SK-N-SH (cell line): Measurements from ENCODE around the gene IFIT5. TPM values are rescaled to one million over a fixed set of nuclear protein-coding genes. Genes with fewer than 3 reads are reported as not detected.

Experiments used
- CTCF ChIA-PET: fragments of 300-600, 350-600 bp; formaldehyde crosslinking; extraction: SDS; loops from one replicate; lab custom pipeline; 2021; lab: Yijun Ruan, JAX
- POLR2A ChIA-PET: fragments of 350-600 bp; sonication (Branson Sonifier 250); formaldehyde crosslinking; extraction: SDS; loops from one replicate; lab custom pipeline; 2020; ENCODE audit warnings: antibody characterized with exemption, inconsistent platforms; lab: Yijun Ruan, JAX
- DNase-seq: peaks from one replicate; pipeline ENCODE4 v3.0.0; 2012
- H2AFZ ChIP-seq: fragments of 200-600 bp; sonication (generic); 2 replicates; pipeline ENCODE4 v1.8.1; 2016; ENCODE audit warnings: antibody characterized with exemption, mild to moderate bottlenecking, low read depth
- H3F3A ChIP-seq: fragments of 200-600 bp; sonication (generic); replicated peaks from 2 replicates; pipeline ENCODE3; 2016; ENCODE audit warnings: antibody characterized with exemption, mild to moderate bottlenecking; ENCODE audit not compliant: insufficient read depth
- H3K27ac ChIP-seq, 2 experiments: fragments of 200-500 bp in 1 of 2; fragments of 200-600 bp in 1 of 2; sonication (Bioruptor generic) in 1 of 2; sonication (generic), shearing (Covaris generic) in 1 of 2; 2 replicates each; pipeline versions ENCODE4 v1.5.1 to v1.6.1; 2014 to 2016; ENCODE audit warnings: low read depth in 2 of 2, inconsistent platforms in 1 of 2, low read length in 1 of 2, mild to moderate bottlenecking in 1 of 2, mixed read lengths in 1 of 2
- H3K27me3 ChIP-seq: fragments of 200-600 bp; sonication (generic), shearing (Covaris generic); 2 replicates; pipeline ENCODE4 v1.6.1; 2016; ENCODE audit warnings: mixed run types; ENCODE audit not compliant: insufficient read depth
- H3K36me3 ChIP-seq, 2 experiments: fragments of 200-500 bp in 1 of 2; fragments of 200-600 bp in 1 of 2; sonication (Bioruptor generic) in 1 of 2; sonication (generic) in 1 of 2; replicated peaks in 1 of 2; 2 replicates each; pipeline versions ENCODE3 to v1.5.1; 2014 to 2016; ENCODE audit warnings: low read length in 1 of 2, mild to moderate bottlenecking in 1 of 2; ENCODE audit not compliant: insufficient read depth in 2 of 2, control insufficient read depth in 1 of 2
- H3K4me1 ChIP-seq, 2 experiments: fragments of 200-500 bp in 1 of 2; fragments of 200-600 bp in 1 of 2; sonication (Bioruptor generic) in 1 of 2; sonication (generic), shearing (Covaris generic) in 1 of 2; 2 replicates each; pipeline versions ENCODE4 v1.5.1 to v1.6.1; 2014 to 2016; ENCODE audit warnings: low read depth in 1 of 2, low read length in 1 of 2, mixed run types in 1 of 2; ENCODE audit not compliant: insufficient read depth in 2 of 2, control insufficient read depth in 1 of 2
- H3K4me2 ChIP-seq: fragments of 200-600 bp; sonication (generic), shearing (Covaris generic); 2 replicates; pipeline ENCODE4 v1.6.1; 2017; ENCODE audit warnings: mixed run types
- H3K4me3 ChIP-seq, 2 experiments: fragments of 200-500 bp in 1 of 2; fragments of 200-600 bp in 1 of 2; sonication (Bioruptor generic) in 1 of 2; sonication (generic), shearing (Covaris generic) in 1 of 2; 2 replicates each; pipeline versions ENCODE4 v1.5.1 to v1.8.1; 2014 to 2016; ENCODE audit warnings: low read depth in 2 of 2, inconsistent platforms in 1 of 2, low read length in 1 of 2, mild to moderate bottlenecking in 1 of 2, mixed read lengths in 1 of 2, moderate library complexity in 1 of 2
- H3K79me2 ChIP-seq: fragments of 200-600 bp; sonication (generic); 2 replicates; pipeline ENCODE4 v1.8.1; 2017; ENCODE audit warnings: mild to moderate bottlenecking; ENCODE audit not compliant: insufficient read depth
- H3K9ac ChIP-seq: fragments of 200-600 bp; sonication (generic); 2 replicates; pipeline ENCODE4 v1.6.1; 2017; ENCODE audit warnings: mixed run types
- H3K9me2 ChIP-seq: fragments of 200-600 bp; sonication (generic); 2 replicates; pipeline ENCODE4 v1.6.1; 2017; ENCODE audit warnings: mixed run types
- H3K9me3 ChIP-seq: fragments of 200-600 bp; sonication (generic); 2 replicates; pipeline ENCODE4 v1.6.1; 2017; ENCODE audit warnings: mixed run types, mild to moderate bottlenecking, moderate library complexity
- H4K20me1 ChIP-seq: fragments of 200-600 bp; sonication (generic); 2 replicates; pipeline ENCODE4 v1.6.1; 2017; ENCODE audit warnings: mild to moderate bottlenecking, mixed run types; ENCODE audit not compliant: insufficient read depth
- CHD2 ChIP-seq: fragments of 150-350 bp; IDR thresholded peaks from 2 replicates; pipeline ENCODE4 v1.6.1; 2018; ENCODE audit warnings: low read length; ENCODE audit not compliant: partially characterized antibody
- EZH2phosphoT487 ChIP-seq: fragments of 200-600 bp; sonication (generic); IDR thresholded peaks from 2 replicates; pipeline ENCODE4 v1.6.1; 2017; ENCODE audit warnings: low read depth, mixed run types, mild to moderate bottlenecking, antibody characterized with exemption, moderate library complexity, borderline replicate concordance
- IRF3 ChIP-seq: fragments of 150-350 bp; IDR thresholded peaks from 2 replicates; pipeline ENCODE4 v1.6.1; 2016; ENCODE audit warnings: mild to moderate bottlenecking, low read depth, low read length
- MEF2A ChIP-seq: IDR thresholded peaks from 2 replicates; pipeline ENCODE4 v1.4.0; 2012; ENCODE audit warnings: low read depth, borderline replicate concordance
- NRF1 ChIP-seq: IDR thresholded peaks from 2 replicates; pipeline ENCODE4 v1.6.1; 2012; ENCODE audit warnings: low read depth, mild to moderate bottlenecking, low read length
- RAD21 ChIP-seq: IDR thresholded peaks from 2 replicates; pipeline ENCODE4 v1.6.1; 2012; ENCODE audit warnings: mild to moderate bottlenecking, low read length
- RFX5 ChIP-seq: IDR thresholded peaks from 2 replicates; pipeline ENCODE4 v1.6.1; 2012; ENCODE audit warnings: mild to moderate bottlenecking, improper control_type of control experiment, low read length
- SIN3A ChIP-seq: IDR thresholded peaks from 2 replicates; pipeline ENCODE4 v1.6.1; 2012; ENCODE audit warnings: low read depth, mild to moderate bottlenecking, low read length, moderate library complexity, borderline replicate concordance
- SMC3 ChIP-seq: IDR thresholded peaks from 2 replicates; pipeline ENCODE4 v1.6.1; 2012; ENCODE audit warnings: low read depth, low read length, improper control_type of control experiment
- USF1 ChIP-seq: IDR thresholded peaks from 2 replicates; pipeline ENCODE4 v1.4.0; 2012; ENCODE audit warnings: low read depth, borderline replicate concordance
- WGBS: methylation state at CpG from one replicate; pipeline ENCODE4 v1.1.6; 2017; ENCODE audit warnings: low lambda C conversion rate; 5-methylcytosine and 5-hydroxymethylcytosine counted together
- polyA plus RNA-seq, 3 experiments: library from polyadenylated mRNA; depleted of rRNA; stranded (reverse); fragments of >200 nt; gene quantifications; 2 replicates each; pipeline ENCODE4 v1.2.3, GENCODE V29; 2012
- TF ChIP-seq, protein P1 (sequence below): fragments of 200-600 bp; sonication (generic); IDR thresholded peaks from 2 replicates; pipeline ENCODE4 v1.6.1; 2017; ENCODE audit warnings: antibody characterized with exemption, mild to moderate bottlenecking, moderate library complexity
- TF ChIP-seq, protein P2 (sequence below): IDR thresholded peaks from 2 replicates; pipeline ENCODE4 v1.4.0; 2012; ENCODE audit warnings: low read depth, borderline replicate concordance
- TF ChIP-seq, protein P3 (sequence below): IDR thresholded peaks from 2 replicates; pipeline ENCODE4 v1.4.0; 2012; ENCODE audit warnings: low read depth
- TF ChIP-seq, protein P4 (sequence below): IDR thresholded peaks from 2 replicates; pipeline ENCODE4 v1.6.1; 2012; ENCODE audit warnings: mild to moderate bottlenecking, low read depth, low read length, moderate library complexity

IFIT5 gene
- polyA plus RNA-seq, 1 of the 3 experiments (the other 2 are of a cell fraction), result 2.7 TPM

GRCh38 chr10:89369156-89370105 is 44.9 kb upstream of the IFIT5 start:
- no peaks in the 10 kb centered on the region for H3K9me3 ChIP-seq
- peak; percentile 35 for DNase-seq
- CTCF ChIA-PET, result interaction anchor here (0.6 to 3.6 kb wide), 33 partner anchors 9 to 355 kb away, joined by 3 to 17 read pairs (median 5); partner anchors contain the start of genes IFIT1 and IFIT1B
- H3K27me3 ChIP-seq, result no peaks in the 10 kb centered on the region
- H3K9ac ChIP-seq, result no peak overlapping the region
- WGBS, result 81% methylated on average over 5 of the region's 5 CpGs
- no peak overlapping the region for H3K27ac ChIP-seq
- no peaks in the 10 kb centered on the region for H4K20me1 ChIP-seq
- H2AFZ ChIP-seq, result no peak overlapping the region
- no peak overlapping the region for H3K4me2 ChIP-seq
- TF ChIP-seq IRF3 (no peak), SMC3 (peak; percentile 70), RAD21 (peak; percentile 73)
- TF ChIP-seq, protein P1, sequence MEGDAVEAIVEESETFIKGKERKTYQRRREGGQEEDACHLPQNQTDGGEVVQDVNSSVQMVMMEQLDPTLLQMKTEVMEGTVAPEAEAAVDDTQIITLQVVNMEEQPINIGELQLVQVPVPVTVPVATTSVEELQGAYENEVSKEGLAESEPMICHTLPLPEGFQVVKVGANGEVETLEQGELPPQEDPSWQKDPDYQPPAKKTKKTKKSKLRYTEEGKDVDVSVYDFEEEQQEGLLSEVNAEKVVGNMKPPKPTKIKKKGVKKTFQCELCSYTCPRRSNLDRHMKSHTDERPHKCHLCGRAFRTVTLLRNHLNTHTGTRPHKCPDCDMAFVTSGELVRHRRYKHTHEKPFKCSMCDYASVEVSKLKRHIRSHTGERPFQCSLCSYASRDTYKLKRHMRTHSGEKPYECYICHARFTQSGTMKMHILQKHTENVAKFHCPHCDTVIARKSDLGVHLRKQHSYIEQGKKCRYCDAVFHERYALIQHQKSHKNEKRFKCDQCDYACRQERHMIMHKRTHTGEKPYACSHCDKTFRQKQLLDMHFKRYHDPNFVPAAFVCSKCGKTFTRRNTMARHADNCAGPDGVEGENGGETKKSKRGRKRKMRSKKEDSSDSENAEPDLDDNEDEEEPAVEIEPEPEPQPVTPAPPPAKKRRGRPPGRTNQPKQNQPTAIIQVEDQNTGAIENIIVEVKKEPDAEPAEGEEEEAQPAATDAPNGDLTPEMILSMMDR, result peak; percentile 81
- TF ChIP-seq, all 33 proteins: peak for 3
- POLR2A ChIA-PET, result interaction anchor here (1.2 kb wide), 1 partner anchor 85 kb away, joined by 3 read pairs; no protein-coding TSS in a partner anchor
- H3K4me1 ChIP-seq, result peaks cover 13 to 15% of the 10 kb centered on the region in 2 experiments
- no peaks in the 10 kb centered on the region for H3K79me2 ChIP-seq
- H3K9me2 ChIP-seq, result no peaks in the 10 kb centered on the region
- no peak overlapping the region for H3K4me3 ChIP-seq
- H3K36me3 ChIP-seq, result no peaks in the 10 kb centered on the region
- peaks cover under 1% of the 10 kb centered on the region for H3F3A ChIP-seq

- Histone ChIP-seq H4K20me1 (no peaks in the 10 kb centered on the region), H3K4me2 (no peak overlapping the region), H3K4me1 (peaks cover 14 to 23% of the 10 kb centered on the region in 2 experiments), H3F3A (peaks cover 4% of the 10 kb centered on the region), H3K9me3 (no peaks in the 10 kb centered on the region), H3K9me2 (no peaks in the 10 kb centered on the region), H3K9ac (no peak overlapping the region), H3K36me3 (no peaks in the 10 kb centered on the region), H3K27ac (no peak overlapping the region), H2AFZ (no peak overlapping the region), H3K79me2 (no peaks in the 10 kb centered on the region), H3K4me3 (no peak overlapping the region), H3K27me3 (no peaks in the 10 kb centered on the region)
- no peak for DNase-seq
- POLR2A ChIA-PET, result no interaction called here
- CTCF ChIA-PET, result interaction anchor here (0.7 kb wide), 1 partner anchor 15 kb away, joined by 3 read pairs; no protein-coding TSS in a partner anchor
- TF ChIP-seq, protein P2, sequence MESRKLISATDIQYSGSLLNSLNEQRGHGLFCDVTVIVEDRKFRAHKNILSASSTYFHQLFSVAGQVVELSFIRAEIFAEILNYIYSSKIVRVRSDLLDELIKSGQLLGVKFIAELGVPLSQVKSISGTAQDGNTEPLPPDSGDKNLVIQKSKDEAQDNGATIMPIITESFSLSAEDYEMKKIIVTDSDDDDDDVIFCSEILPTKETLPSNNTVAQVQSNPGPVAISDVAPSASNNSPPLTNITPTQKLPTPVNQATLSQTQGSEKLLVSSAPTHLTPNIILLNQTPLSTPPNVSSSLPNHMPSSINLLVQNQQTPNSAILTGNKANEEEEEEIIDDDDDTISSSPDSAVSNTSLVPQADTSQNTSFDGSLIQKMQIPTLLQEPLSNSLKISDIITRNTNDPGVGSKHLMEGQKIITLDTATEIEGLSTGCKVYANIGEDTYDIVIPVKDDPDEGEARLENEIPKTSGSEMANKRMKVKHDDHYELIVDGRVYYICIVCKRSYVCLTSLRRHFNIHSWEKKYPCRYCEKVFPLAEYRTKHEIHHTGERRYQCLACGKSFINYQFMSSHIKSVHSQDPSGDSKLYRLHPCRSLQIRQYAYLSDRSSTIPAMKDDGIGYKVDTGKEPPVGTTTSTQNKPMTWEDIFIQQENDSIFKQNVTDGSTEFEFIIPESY, result no peak
- TF ChIP-seq MEF2A (no peak), RAD21 (no peak), RFX5 (no peak), EZH2phosphoT487 (no peak), SIN3A (no peak), USF1 (no peak), NRF1 (no peak), CHD2 (no peak), SMC3 (no peak)
- TF ChIP-seq, protein P3, sequence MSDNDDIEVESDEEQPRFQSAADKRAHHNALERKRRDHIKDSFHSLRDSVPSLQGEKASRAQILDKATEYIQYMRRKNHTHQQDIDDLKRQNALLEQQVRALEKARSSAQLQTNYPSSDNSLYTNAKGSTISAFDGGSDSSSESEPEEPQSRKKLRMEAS, result no peak
- TF ChIP-seq, protein P4, sequence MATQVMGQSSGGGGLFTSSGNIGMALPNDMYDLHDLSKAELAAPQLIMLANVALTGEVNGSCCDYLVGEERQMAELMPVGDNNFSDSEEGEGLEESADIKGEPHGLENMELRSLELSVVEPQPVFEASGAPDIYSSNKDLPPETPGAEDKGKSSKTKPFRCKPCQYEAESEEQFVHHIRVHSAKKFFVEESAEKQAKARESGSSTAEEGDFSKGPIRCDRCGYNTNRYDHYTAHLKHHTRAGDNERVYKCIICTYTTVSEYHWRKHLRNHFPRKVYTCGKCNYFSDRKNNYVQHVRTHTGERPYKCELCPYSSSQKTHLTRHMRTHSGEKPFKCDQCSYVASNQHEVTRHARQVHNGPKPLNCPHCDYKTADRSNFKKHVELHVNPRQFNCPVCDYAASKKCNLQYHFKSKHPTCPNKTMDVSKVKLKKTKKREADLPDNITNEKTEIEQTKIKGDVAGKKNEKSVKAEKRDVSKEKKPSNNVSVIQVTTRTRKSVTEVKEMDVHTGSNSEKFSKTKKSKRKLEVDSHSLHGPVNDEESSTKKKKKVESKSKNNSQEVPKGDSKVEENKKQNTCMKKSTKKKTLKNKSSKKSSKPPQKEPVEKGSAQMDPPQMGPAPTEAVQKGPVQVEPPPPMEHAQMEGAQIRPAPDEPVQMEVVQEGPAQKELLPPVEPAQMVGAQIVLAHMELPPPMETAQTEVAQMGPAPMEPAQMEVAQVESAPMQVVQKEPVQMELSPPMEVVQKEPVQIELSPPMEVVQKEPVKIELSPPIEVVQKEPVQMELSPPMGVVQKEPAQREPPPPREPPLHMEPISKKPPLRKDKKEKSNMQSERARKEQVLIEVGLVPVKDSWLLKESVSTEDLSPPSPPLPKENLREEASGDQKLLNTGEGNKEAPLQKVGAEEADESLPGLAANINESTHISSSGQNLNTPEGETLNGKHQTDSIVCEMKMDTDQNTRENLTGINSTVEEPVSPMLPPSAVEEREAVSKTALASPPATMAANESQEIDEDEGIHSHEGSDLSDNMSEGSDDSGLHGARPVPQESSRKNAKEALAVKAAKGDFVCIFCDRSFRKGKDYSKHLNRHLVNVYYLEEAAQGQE, result no peak
These were observed 43.3 kb upstream of the IFIT5 start for GRCh38 chr10:89371079-89371478.
